TTC549 (cell line): ENCODE measurements around the gene DLG2.
"Not testable (repeated sequence)": the region's sequence is repeated elsewhere in the genome, so short reads cannot be mapped to it uniquely, and the experiment has no call there.

ENCODE experiments used
- FAIRE-seq: peaks from 2 replicates; lab custom pipeline; 2012; peaks lifted over from hg19 to GRCh38; lab: Jason Lieb, UNC

The DLG2 gene

GRCh38 chr11:83612891-83613766 lies 2014.0 kb downstream of the DLG2 start:
- no peak for FAIRE-seq

- FAIRE-seq, result no peak
These were observed 2015.5 kb downstream of the DLG2 start for GRCh38 chr11:83611600-83611999.

- no peak for FAIRE-seq
These were observed 2016.1 kb downstream of the DLG2 start for GRCh38 chr11:83611031-83611430.

GRCh38 chr11:83609191-83609590 lies 2018.0 kb downstream of the DLG2 start:
- no peak for FAIRE-seq

- no peak for FAIRE-seq
These were observed 2018.6 kb downstream of the DLG2 start for GRCh38 chr11:83608571-83608970.

GRCh38 chr11:83601914-83602527 lies 2025.1 kb downstream of the DLG2 start:
- FAIRE-seq, result no peak

GRCh38 chr11:83601201-83601913 lies 2025.8 kb downstream of the DLG2 start:
- FAIRE-seq, result no peak

- no peak for FAIRE-seq
These were observed 2026.5 kb downstream of the DLG2 start for GRCh38 chr11:83600661-83601060.

GRCh38 chr11:83599066-83599465 lies 2028.1 kb downstream of the DLG2 start:
- no peak for FAIRE-seq

- FAIRE-seq, result not testable (repeated sequence)
These were observed 2039.3 kb downstream of the DLG2 start for GRCh38 chr11:83587797-83588196.

GRCh38 chr11:83583757-83584366 lies 2043.3 kb downstream of the DLG2 start:
- FAIRE-seq, result no peak

- no peak for FAIRE-seq
These were observed 2052.6 kb downstream of the DLG2 start for GRCh38 chr11:83574519-83574918.

GRCh38 chr11:83572581-83573496 lies 2054.3 kb downstream of the DLG2 start:
- no peak for FAIRE-seq

GRCh38 chr11:83571302-83571701 lies 2055.8 kb downstream of the DLG2 start:
- no peak for FAIRE-seq

- no peak for FAIRE-seq
These were observed 2057.9 kb downstream of the DLG2 start for GRCh38 chr11:83569134-83569805.

- FAIRE-seq, result no peak
These were observed 2058.6 kb downstream of the DLG2 start for GRCh38 chr11:83568516-83568915.

GRCh38 chr11:83566950-83567349 lies 2060.2 kb downstream of the DLG2 start:
- no peak for FAIRE-seq

- FAIRE-seq, result no peak
These were observed 2062.3 kb downstream of the DLG2 start for GRCh38 chr11:83564870-83565269.

GRCh38 chr11:83558281-83558680 lies 2068.9 kb downstream of the DLG2 start:
- no peak for FAIRE-seq

GRCh38 chr11:83557653-83558052 lies 2069.5 kb downstream of the DLG2 start:
- FAIRE-seq, result no peak

- FAIRE-seq, result no peak
These were observed 2072.3 kb downstream of the DLG2 start for GRCh38 chr11:83554876-83555275.
